CMK (cell line): ENCODE measurements around the gene TMEM14C.

Experiments used
- DNase-seq: peaks from one replicate; pipeline ENCODE4 v3.0.0-alpha.2; 2010; ENCODE audit warnings: low read depth

Gene TMEM14C

DNA sequence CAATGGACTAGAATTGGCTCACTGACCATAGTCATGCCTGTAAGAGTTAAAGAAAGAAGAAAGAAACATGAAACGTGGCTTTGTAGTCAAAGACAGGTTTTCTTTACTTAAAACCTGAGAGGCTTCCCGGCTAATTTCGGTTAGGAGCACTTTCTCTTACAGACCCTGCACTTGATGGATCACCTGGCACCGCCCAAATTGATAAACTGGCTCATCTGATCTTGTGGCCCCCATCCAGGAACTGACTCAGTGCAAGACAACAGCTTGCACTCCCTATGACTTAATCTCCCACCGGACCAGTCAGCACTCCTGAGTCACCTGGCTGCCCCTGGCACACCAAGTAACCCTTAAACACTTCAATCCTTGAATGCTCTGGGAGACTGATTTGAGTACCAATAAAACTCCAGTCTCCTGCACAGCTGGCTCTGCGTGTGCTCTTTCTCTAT lies 37.0 kb downstream of the TMEM14C start:
- no peak for DNase-seq

DNA sequence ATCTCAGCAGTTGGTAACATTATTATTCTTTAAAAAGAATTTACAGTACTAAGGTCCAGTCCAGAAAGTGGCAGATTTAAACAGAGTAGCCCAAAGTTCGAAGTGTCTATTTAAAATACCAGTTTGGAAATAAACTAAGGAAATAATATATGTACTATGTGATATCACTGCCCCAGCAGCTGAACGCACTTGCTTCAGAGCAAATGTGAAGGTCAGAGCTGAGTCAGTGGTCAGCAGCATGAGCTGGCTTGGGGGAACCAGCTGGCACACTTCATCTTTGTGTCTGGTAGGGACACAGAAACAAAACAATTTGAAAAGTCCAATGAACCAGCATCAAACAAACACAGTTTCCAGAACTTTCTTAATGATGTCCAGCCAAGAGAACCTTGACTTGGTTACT lies 40.1 kb downstream of the TMEM14C start:
- DNase-seq = no peak

DNA sequence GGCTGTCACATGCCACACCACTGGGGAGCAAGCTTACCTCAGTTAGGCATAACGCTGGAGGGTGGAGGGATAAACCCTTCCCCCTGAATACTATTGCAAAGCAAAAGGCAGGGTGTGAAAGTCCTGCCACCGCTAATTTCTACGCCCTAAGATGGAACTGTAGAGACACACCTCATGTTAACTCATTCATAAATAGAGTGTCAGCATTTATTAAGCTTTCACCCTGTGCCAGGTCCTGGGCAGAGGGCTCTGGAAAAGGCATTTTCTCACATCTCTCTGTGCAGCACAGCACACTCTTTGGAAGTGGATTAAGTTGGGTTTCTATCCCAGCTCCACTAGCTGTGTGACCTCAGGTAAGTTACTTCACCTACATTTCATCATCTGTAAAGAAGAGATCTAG lies 46.5 kb downstream of the TMEM14C start:
- DNase-seq = no peak

DNA sequence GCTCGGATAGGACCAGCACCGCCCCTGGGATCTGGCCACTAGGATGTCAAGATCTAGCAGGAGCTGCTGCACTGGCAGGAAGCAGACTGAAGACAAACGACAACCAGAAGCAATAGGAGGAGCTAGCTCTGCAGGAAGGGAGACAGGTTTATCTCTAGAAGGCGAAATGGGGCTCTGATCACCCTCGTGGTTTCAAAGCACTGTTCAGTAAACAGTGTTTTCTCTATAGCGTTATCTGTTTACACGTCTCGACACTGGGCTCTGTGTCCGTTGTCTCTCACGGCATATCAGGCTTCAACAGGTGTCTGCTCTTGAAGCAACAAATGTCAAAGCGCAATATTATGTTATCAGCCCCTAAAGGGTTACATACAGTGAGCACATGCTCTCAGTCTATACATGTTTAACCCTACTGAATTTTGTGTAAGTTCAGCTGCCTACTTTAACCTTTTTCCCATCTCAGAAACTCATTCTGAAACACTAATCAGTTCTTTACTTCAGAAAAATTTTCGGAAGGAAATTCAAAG lies 48.6 kb downstream of the TMEM14C start:
- peak; percentile 49 for DNase-seq

DNA sequence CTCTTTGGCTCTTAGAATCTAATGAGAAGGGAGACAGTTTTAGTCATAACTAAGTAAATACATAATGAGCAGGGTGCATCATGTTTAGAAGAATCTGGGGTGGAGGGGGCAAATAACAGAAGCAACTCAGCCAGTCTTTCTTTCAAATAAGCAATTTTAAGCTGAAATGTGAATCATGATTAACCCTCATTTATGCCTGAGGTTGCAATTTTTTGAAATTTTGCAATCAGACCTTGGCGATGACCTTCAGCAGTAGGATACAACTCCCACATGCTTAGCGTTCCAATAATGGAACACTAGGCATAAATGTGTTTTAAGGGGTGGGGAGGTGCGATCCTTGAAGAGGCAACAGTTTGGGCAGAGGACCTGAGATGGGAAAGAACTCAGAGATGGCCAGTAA lies 55.4 kb downstream of the TMEM14C start:
- DNase-seq = no peak

DNA sequence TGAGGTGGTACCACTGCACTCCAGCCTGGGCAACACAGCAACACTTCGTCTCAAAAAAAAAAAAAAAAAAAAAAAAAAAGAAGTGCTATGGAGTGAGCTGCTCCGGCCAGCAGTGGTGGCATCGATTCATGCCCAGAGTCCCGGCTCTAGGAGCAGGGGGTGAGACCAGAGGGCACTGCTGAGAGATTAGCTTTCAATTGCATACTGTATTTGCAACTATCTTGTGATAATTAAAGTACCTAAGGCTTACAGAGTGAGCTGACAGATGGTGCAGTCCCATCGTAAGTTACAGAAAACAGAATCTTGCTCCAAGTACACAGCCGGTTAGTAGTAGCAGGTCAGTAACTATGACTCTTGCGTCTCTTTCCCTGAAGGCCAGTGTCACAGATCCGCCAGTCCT lies 56.2 kb downstream of the TMEM14C start:
- no peak for DNase-seq
